Activated CD8-positive, alpha-beta memory T cell treated with anti-CD3 and anti-CD28 coated beads, Interleukin-2, amount 50 U/mL, for 24 hours (primary cell): ENCODE results near the gene HSF2.
"Not testable (repeated sequence)": the region's sequence is repeated elsewhere in the genome, so short reads cannot be mapped to it uniquely, and the experiment has no call there.

Experiments used
- DNase-seq: peaks from one replicate; pipeline ENCODE4 v3.0.0-alpha.2; 2020; ENCODE audit errors: extremely low read depth

The HSF2 gene

GRCh38 chr6:122454673-122455072 is 55.2 kb downstream of the HSF2 start:
- DNase-seq: no peak

GRCh38 chr6:122455116-122455515 is 55.7 kb downstream of the HSF2 start:
- not testable (repeated sequence) for DNase-seq

GRCh38 chr6:122458087-122458486 is 58.6 kb downstream of the HSF2 start:
- no peak for DNase-seq

GRCh38 chr6:122459240-122459639 is 59.8 kb downstream of the HSF2 start:
- DNase-seq: no peak

GRCh38 chr6:122459865-122460416 is 60.5 kb downstream of the HSF2 start:
- not testable (repeated sequence) for DNase-seq

- no peak for DNase-seq
These were observed 62.4 kb downstream of the HSF2 start for GRCh38 chr6:122461885-122462284.

GRCh38 chr6:122471107-122472021 is 71.9 kb downstream of the HSF2 start, which contains the start of gene SERINC1:
Gene SERINC1, minus strand, starts transcription at chr6:122471807. Its CDS starts 70 bp downstream, at chr6:122471737.
- DNase-seq: peak; percentile 80

- DNase-seq: no peak
These were observed 72.5 kb downstream of the HSF2 start for GRCh38 chr6:122472022-122472340.

GRCh38 chr6:122476131-122476530 is 76.7 kb downstream of the HSF2 start:
- DNase-seq: no peak

- DNase-seq: no peak
These were observed 83.3 kb downstream of the HSF2 start for GRCh38 chr6:122482750-122483080.
